SK-N-SH (cell line): ENCODE measurements around the gene ADAMTS19. TPM values are rescaled to one million over a fixed set of nuclear protein-coding genes. Genes with fewer than 3 reads are reported as not detected.

Source experiments
- CTCF ChIA-PET: fragments of 300-600, 350-600 bp; formaldehyde crosslinking; extraction: SDS; loops from one replicate; lab custom pipeline; 2021; lab: Yijun Ruan, JAX
- POLR2A ChIA-PET: fragments of 350-600 bp; sonication (Branson Sonifier 250); formaldehyde crosslinking; extraction: SDS; loops from one replicate; lab custom pipeline; 2020; ENCODE audit warnings: antibody characterized with exemption, inconsistent platforms; lab: Yijun Ruan, JAX
- DNase-seq: peaks from one replicate; pipeline ENCODE4 v3.0.0; 2012
- H2AFZ ChIP-seq: fragments of 200-600 bp; sonication (generic); 2 replicates; pipeline ENCODE4 v1.8.1; 2016; ENCODE audit warnings: antibody characterized with exemption, mild to moderate bottlenecking, low read depth
- H3F3A ChIP-seq: fragments of 200-600 bp; sonication (generic); replicated peaks from 2 replicates; pipeline ENCODE3; 2016; ENCODE audit warnings: antibody characterized with exemption, mild to moderate bottlenecking; ENCODE audit not compliant: insufficient read depth
- H3K27ac ChIP-seq, 2 experiments: fragments of 200-500 bp in 1 of 2; fragments of 200-600 bp in 1 of 2; sonication (Bioruptor generic) in 1 of 2; sonication (generic), shearing (Covaris generic) in 1 of 2; 2 replicates each; pipeline versions ENCODE4 v1.5.1 to v1.6.1; 2014 to 2016; ENCODE audit warnings: low read depth in 2 of 2, inconsistent platforms in 1 of 2, low read length in 1 of 2, mild to moderate bottlenecking in 1 of 2, mixed read lengths in 1 of 2
- H3K27me3 ChIP-seq: fragments of 200-600 bp; sonication (generic), shearing (Covaris generic); 2 replicates; pipeline ENCODE4 v1.6.1; 2016; ENCODE audit warnings: mixed run types; ENCODE audit not compliant: insufficient read depth
- H3K36me3 ChIP-seq, 2 experiments: fragments of 200-500 bp in 1 of 2; fragments of 200-600 bp in 1 of 2; sonication (Bioruptor generic) in 1 of 2; sonication (generic) in 1 of 2; replicated peaks in 1 of 2; 2 replicates each; pipeline versions ENCODE3 to v1.5.1; 2014 to 2016; ENCODE audit warnings: low read length in 1 of 2, mild to moderate bottlenecking in 1 of 2; ENCODE audit not compliant: insufficient read depth in 2 of 2, control insufficient read depth in 1 of 2
- H3K4me1 ChIP-seq, 2 experiments: fragments of 200-500 bp in 1 of 2; fragments of 200-600 bp in 1 of 2; sonication (Bioruptor generic) in 1 of 2; sonication (generic), shearing (Covaris generic) in 1 of 2; 2 replicates each; pipeline versions ENCODE4 v1.5.1 to v1.6.1; 2014 to 2016; ENCODE audit warnings: low read depth in 1 of 2, low read length in 1 of 2, mixed run types in 1 of 2; ENCODE audit not compliant: insufficient read depth in 2 of 2, control insufficient read depth in 1 of 2
- H3K4me2 ChIP-seq: fragments of 200-600 bp; sonication (generic), shearing (Covaris generic); 2 replicates; pipeline ENCODE4 v1.6.1; 2017; ENCODE audit warnings: mixed run types
- H3K4me3 ChIP-seq, 2 experiments: fragments of 200-500 bp in 1 of 2; fragments of 200-600 bp in 1 of 2; sonication (Bioruptor generic) in 1 of 2; sonication (generic), shearing (Covaris generic) in 1 of 2; 2 replicates each; pipeline versions ENCODE4 v1.5.1 to v1.8.1; 2014 to 2016; ENCODE audit warnings: low read depth in 2 of 2, inconsistent platforms in 1 of 2, low read length in 1 of 2, mild to moderate bottlenecking in 1 of 2, mixed read lengths in 1 of 2, moderate library complexity in 1 of 2
- H3K79me2 ChIP-seq: fragments of 200-600 bp; sonication (generic); 2 replicates; pipeline ENCODE4 v1.8.1; 2017; ENCODE audit warnings: mild to moderate bottlenecking; ENCODE audit not compliant: insufficient read depth
- H3K9ac ChIP-seq: fragments of 200-600 bp; sonication (generic); 2 replicates; pipeline ENCODE4 v1.6.1; 2017; ENCODE audit warnings: mixed run types
- H3K9me2 ChIP-seq: fragments of 200-600 bp; sonication (generic); 2 replicates; pipeline ENCODE4 v1.6.1; 2017; ENCODE audit warnings: mixed run types
- H3K9me3 ChIP-seq: fragments of 200-600 bp; sonication (generic); 2 replicates; pipeline ENCODE4 v1.6.1; 2017; ENCODE audit warnings: mixed run types, mild to moderate bottlenecking, moderate library complexity
- H4K20me1 ChIP-seq: fragments of 200-600 bp; sonication (generic); 2 replicates; pipeline ENCODE4 v1.6.1; 2017; ENCODE audit warnings: mild to moderate bottlenecking, mixed run types; ENCODE audit not compliant: insufficient read depth
- CHD2 ChIP-seq: fragments of 150-350 bp; IDR thresholded peaks from 2 replicates; pipeline ENCODE4 v1.6.1; 2018; ENCODE audit warnings: low read length; ENCODE audit not compliant: partially characterized antibody
- CTCF ChIP-seq: fragments of 200-600 bp; sonication (generic); IDR thresholded peaks from 2 replicates; pipeline ENCODE4 v1.6.1; 2017; ENCODE audit warnings: antibody characterized with exemption, mild to moderate bottlenecking, moderate library complexity
- ELF1 ChIP-seq: IDR thresholded peaks from 2 replicates; pipeline ENCODE4 v1.4.0; 2012
- EZH2phosphoT487 ChIP-seq: fragments of 200-600 bp; sonication (generic); IDR thresholded peaks from 2 replicates; pipeline ENCODE4 v1.6.1; 2017; ENCODE audit warnings: low read depth, mixed run types, mild to moderate bottlenecking, antibody characterized with exemption, moderate library complexity, borderline replicate concordance
- FOSL2 ChIP-seq: IDR thresholded peaks from 2 replicates; pipeline ENCODE4 v1.4.0; 2012; ENCODE audit warnings: low read depth, mild to moderate bottlenecking, moderate library complexity, borderline replicate concordance
- GABPA ChIP-seq: IDR thresholded peaks from 2 replicates; pipeline ENCODE4 v1.4.0; 2012; ENCODE audit warnings: low read depth, mild to moderate bottlenecking
- GATA2 ChIP-seq: sonication (generic); formaldehyde crosslinking; IDR thresholded peaks from 2 replicates; pipeline ENCODE4 v1.5.0; 2020; ENCODE audit warnings: mild to moderate bottlenecking, missing genetic modification reagents
- NRF1 ChIP-seq: IDR thresholded peaks from 2 replicates; pipeline ENCODE4 v1.6.1; 2012; ENCODE audit warnings: low read depth, mild to moderate bottlenecking, low read length
- RAD21 ChIP-seq: IDR thresholded peaks from 2 replicates; pipeline ENCODE4 v1.6.1; 2012; ENCODE audit warnings: mild to moderate bottlenecking, low read length
- RFX5 ChIP-seq: IDR thresholded peaks from 2 replicates; pipeline ENCODE4 v1.6.1; 2012; ENCODE audit warnings: mild to moderate bottlenecking, improper control_type of control experiment, low read length
- RXRA ChIP-seq: IDR thresholded peaks from 2 replicates; pipeline ENCODE4 v1.4.0; 2012; ENCODE audit warnings: low read depth, mild to moderate bottlenecking, borderline replicate concordance
- SIN3A ChIP-seq: IDR thresholded peaks from 2 replicates; pipeline ENCODE4 v1.6.1; 2012; ENCODE audit warnings: low read depth, mild to moderate bottlenecking, low read length, moderate library complexity, borderline replicate concordance
- SMC3 ChIP-seq: IDR thresholded peaks from 2 replicates; pipeline ENCODE4 v1.6.1; 2012; ENCODE audit warnings: low read depth, low read length, improper control_type of control experiment
- WGBS: methylation state at CpG from one replicate; pipeline ENCODE4 v1.1.6; 2017; ENCODE audit warnings: low lambda C conversion rate; 5-methylcytosine and 5-hydroxymethylcytosine counted together
- polyA plus RNA-seq, 3 experiments: library from polyadenylated mRNA; depleted of rRNA; stranded (reverse); fragments of >200 nt; gene quantifications; 2 replicates each; pipeline ENCODE4 v1.2.3, GENCODE V29; 2012
- TF ChIP-seq, protein P1 (sequence below): fragments of 150-350 bp; IDR thresholded peaks from 2 replicates; pipeline ENCODE4 v1.6.1; 2016; ENCODE audit warnings: mild to moderate bottlenecking, low read depth, low read length
- TF ChIP-seq, protein P2 (sequence below): IDR thresholded peaks from 2 replicates; pipeline ENCODE4 v1.4.0; 2012; ENCODE audit warnings: low read depth

Gene ADAMTS19
- polyA plus RNA-seq, 1 of the 3 experiments (the other 2 are of a cell fraction), result 0.10 TPM

DNA sequence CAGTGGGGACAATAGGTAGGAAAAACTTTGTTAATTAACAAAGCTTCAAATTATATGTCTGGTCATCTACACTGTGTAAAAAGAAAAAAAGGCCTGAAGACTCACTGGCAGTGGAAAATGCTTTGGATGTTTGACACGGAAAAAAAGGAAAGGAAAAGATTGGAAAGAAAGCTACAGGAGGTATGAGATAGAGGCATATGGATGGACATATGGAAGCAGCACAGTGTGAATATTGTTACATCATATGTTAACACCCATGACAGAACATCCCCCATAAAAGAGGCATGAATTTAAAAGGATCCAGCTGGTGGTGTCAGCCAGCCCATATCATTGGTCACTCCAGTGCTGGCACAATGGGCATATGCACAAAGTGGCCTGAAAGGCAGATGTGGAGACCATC is 19.0 kb upstream of the ADAMTS19 start (continued):
- TF ChIP-seq, protein P1, sequence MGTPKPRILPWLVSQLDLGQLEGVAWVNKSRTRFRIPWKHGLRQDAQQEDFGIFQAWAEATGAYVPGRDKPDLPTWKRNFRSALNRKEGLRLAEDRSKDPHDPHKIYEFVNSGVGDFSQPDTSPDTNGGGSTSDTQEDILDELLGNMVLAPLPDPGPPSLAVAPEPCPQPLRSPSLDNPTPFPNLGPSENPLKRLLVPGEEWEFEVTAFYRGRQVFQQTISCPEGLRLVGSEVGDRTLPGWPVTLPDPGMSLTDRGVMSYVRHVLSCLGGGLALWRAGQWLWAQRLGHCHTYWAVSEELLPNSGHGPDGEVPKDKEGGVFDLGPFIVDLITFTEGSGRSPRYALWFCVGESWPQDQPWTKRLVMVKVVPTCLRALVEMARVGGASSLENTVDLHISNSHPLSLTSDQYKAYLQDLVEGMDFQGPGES, result no peak
- TF ChIP-seq RFX5 (no peak), NRF1 (no peak), RXRA (no peak), GABPA (no peak), EZH2phosphoT487 (no peak), ELF1 (no peak)

DNA sequence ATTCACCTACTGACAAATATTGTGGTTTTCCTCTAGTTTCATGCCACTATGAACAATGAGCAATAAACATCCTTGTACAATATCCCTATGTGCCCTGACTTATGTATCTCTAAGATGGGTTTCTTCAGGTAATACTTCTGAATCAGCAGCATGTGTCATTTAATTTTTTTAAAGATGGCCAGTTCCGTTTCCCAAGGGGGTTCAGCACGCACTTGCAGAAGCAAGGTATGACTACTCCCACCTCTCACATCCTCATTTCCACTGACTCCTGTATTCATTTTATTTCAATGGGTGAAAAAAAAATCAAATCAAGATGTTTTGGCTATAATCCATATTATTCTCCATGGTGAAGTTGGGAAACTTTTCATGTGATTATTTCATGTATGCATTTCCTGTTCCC is 14.7 kb upstream of the ADAMTS19 start:
- no peaks in the 10 kb centered on the region for H3K9me2 ChIP-seq
- no peak for TF ChIP-seq SIN3A
- TF ChIP-seq, protein P2, sequence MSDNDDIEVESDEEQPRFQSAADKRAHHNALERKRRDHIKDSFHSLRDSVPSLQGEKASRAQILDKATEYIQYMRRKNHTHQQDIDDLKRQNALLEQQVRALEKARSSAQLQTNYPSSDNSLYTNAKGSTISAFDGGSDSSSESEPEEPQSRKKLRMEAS, result no peak
- no peak for TF ChIP-seq CTCF
- TF ChIP-seq NRF1, result no peak
- no peak for DNase-seq
- no peak overlapping the region for H3K4me3 ChIP-seq
- no peak overlapping the region for H3K9ac ChIP-seq
- no peaks in the 10 kb centered on the region for H3K9me3 ChIP-seq
- H3K36me3 ChIP-seq, result no peaks in the 10 kb centered on the region
- H3K4me1 ChIP-seq, result no peaks in the 10 kb centered on the region
- no peaks in the 10 kb centered on the region for H4K20me1 ChIP-seq
- CTCF ChIA-PET, result no interaction called here
- H3K4me2 ChIP-seq, result no peak overlapping the region
- no peaks in the 10 kb centered on the region for H3F3A ChIP-seq
- H2AFZ ChIP-seq, result no peak overlapping the region
- no peak overlapping the region for H3K27ac ChIP-seq
- H3K27me3 ChIP-seq, result no peaks in the 10 kb centered on the region
- WGBS, result 0% methylated on average over 2 of the region's 2 CpGs
- H3K79me2 ChIP-seq, result no peaks in the 10 kb centered on the region
- POLR2A ChIA-PET, result no interaction called here

- Histone ChIP-seq H3K9me3 (no peaks in the 10 kb centered on the region), H3K27me3 (no peaks in the 10 kb centered on the region), H3K79me2 (no peaks in the 10 kb centered on the region), H2AFZ (no peak overlapping the region), H3K27ac (no peak overlapping the region), H3K4me2 (no peak overlapping the region), H4K20me1 (no peaks in the 10 kb centered on the region), H3K4me3 (no peak overlapping the region), H3K36me3 (no peaks in the 10 kb centered on the region), H3K9me2 (no peaks in the 10 kb centered on the region), H3K9ac (no peak overlapping the region), H3K4me1 (no peaks in the 10 kb centered on the region), H3F3A (no peaks in the 10 kb centered on the region)
- ChIA-PET POLR2A (no interaction called here), CTCF (no interaction called here)
- 9% methylated on average over 2 of the region's 2 CpGs for WGBS
- DNase-seq, result no peak
- no peak for TF ChIP-seq RXRA
- no peak for TF ChIP-seq CHD2
- no peak for TF ChIP-seq RAD21
- no peak for TF ChIP-seq GATA2
- no peak for TF ChIP-seq FOSL2
- no peak for TF ChIP-seq SMC3
- TF ChIP-seq SIN3A, result no peak
These were observed 12.1 kb upstream of the ADAMTS19 start for GRCh38 chr5:129447968-129448367.
